Stimulated activated naive CD8-positive, alpha-beta T cell treated with anti-CD3 and anti-CD28 coated beads, Interleukin-15, amount 100 ng/mL, for 72 hours (primary cell): ENCODE measurements around the gene ATG4A.

ENCODE experiments used
- ATAC-seq: fragments of 150-1000 bp; cut with Tn5 transposase; 2 replicates; pipeline ENCODE4 v1.10.0; 2021; ENCODE audit warnings: mild to moderate bottlenecking, moderate library complexity
- DNase-seq, 2 donors: peaks; one replicate each; pipeline ENCODE4 v3.0.0; 2021 to 2022
- H3K27ac Mint-ChIP-seq, 2 donors: one replicate each; pipeline ENCODE4 v1.8.0; 2022; ENCODE audit warnings: mild to moderate bottlenecking in 2 of 2, mixed read lengths in 2 of 2, moderate library complexity in 2 of 2
- H3K27me3 Mint-ChIP-seq: one replicate; pipeline ENCODE4 v1.8.0; 2022; ENCODE audit warnings: mixed read lengths
- H3K4me1 Mint-ChIP-seq: one replicate; pipeline ENCODE4 v1.8.0; 2022; ENCODE audit warnings: mild to moderate bottlenecking, mixed read lengths
- H3K4me3 Mint-ChIP-seq, 2 donors: one replicate each; pipeline ENCODE4 v1.8.0; 2022; ENCODE audit warnings: mild to moderate bottlenecking in 2 of 2, mixed read lengths in 2 of 2, moderate library complexity in 1 of 2
- H3K9me3 Mint-ChIP-seq, 2 donors: one replicate each; pipeline ENCODE4 v1.8.0; 2022; ENCODE audit warnings: mixed read lengths in 2 of 2

The ATG4A gene

GRCh38 chrX:108090491-108091263 is 901 bp upstream of the ATG4A start:
- Mint-ChIP-seq H3K4me3 (no peak overlapping the region), H3K27ac (no peak overlapping the region), H3K4me1 (peaks cover 10% of the 10 kb centered on the region), H3K27me3 (no peaks in the 10 kb centered on the region), H3K9me3 (no peaks in the 10 kb centered on the region)
- ATAC-seq: no peak
- peak in 1 of 2 donors; percentile 1 for DNase-seq

DNA sequence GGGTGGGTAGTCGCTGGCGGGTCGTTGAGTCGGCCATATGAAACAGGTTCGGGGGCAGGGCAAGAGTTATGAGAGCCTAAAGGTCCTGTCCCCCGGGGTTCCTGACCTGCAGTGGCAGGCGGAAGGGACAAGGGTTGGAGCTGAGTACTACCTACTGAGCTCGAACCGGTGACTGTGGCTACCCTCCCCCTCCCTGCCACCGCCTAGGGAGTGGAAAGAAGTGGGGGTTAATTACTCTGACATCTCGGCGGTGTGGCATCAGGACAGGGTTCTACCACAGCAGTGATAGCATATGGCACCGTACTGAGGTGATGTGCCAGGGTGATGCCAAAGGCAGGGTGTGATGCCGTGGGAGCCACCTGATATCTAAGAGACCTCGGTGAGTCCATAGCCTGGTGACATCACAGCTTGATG is 307 bp downstream of the ATG4A start:
- Mint-ChIP-seq H3K4me3 (no peak overlapping the region), H3K9me3 (no peaks in the 10 kb centered on the region), H3K27me3 (no peaks in the 10 kb centered on the region), H3K27ac (no peak overlapping the region), H3K4me1 (peaks cover 10% of the 10 kb centered on the region)
- DNase-seq: no peak
- peak; percentile 54 for ATAC-seq

GRCh38 chrX:108097380-108097779 is 5.8 kb downstream of the ATG4A start:
- Mint-ChIP-seq H3K4me1 (peaks cover 10% of the 10 kb centered on the region), H3K4me3 (no peak overlapping the region), H3K9me3 (no peaks in the 10 kb centered on the region), H3K27ac (no peak overlapping the region), H3K27me3 (no peaks in the 10 kb centered on the region)
- ATAC-seq: no peak
- DNase-seq: no peak

DNA sequence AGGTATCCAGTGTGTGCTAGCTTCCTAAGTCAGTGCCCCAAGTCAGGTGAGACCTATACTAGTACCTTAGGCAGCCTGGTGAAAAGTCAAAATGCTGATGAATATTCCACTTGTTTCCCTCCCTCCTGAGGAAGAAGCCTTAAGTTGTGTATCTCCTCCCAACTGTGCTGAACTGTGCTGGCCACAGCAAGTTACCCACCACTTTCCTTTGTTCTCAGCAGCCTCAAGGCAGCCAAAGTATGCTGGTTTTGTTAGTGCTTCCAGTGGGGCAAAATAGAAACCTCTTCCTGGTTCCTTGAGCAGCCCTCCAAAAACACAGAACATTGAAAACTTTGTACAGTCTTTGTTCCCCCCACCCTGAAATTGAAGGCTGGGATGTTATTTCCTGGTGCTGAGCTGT is 13.9 kb downstream of the ATG4A start:
- Mint-ChIP-seq H3K27ac (no peak overlapping the region), H3K27me3 (no peaks in the 10 kb centered on the region), H3K4me3 (no peak overlapping the region), H3K4me1 (peaks cover 5% of the 10 kb centered on the region), H3K9me3 (peaks cover 0 to 5% of the 10 kb centered on the region in 2 donors)
- DNase-seq: no peak
- no peak for ATAC-seq

- Mint-ChIP-seq H3K27ac (no peak overlapping the region), H3K27me3 (no peaks in the 10 kb centered on the region), H3K9me3 (no peaks in the 10 kb centered on the region), H3K4me3 (no peak overlapping the region), H3K4me1 (no peaks in the 10 kb centered on the region)
- ATAC-seq (no peak), DNase-seq (no peak)
Measured at GRCh38 chrX:108114541-108114940, 23.0 kb downstream of the ATG4A start.

- ATAC-seq: no peak
- no peak overlapping the region for H3K27ac Mint-ChIP-seq
- DNase-seq: no peak
- no peak overlapping the region for H3K4me3 Mint-ChIP-seq
- no peaks in the 10 kb centered on the region for H3K9me3 Mint-ChIP-seq
- no peaks in the 10 kb centered on the region for H3K27me3 Mint-ChIP-seq
- no peaks in the 10 kb centered on the region for H3K4me1 Mint-ChIP-seq
Measured at GRCh38 chrX:108117988-108118387, 26.4 kb downstream of the ATG4A start.

GRCh38 chrX:108121291-108121690 is 29.7 kb downstream of the ATG4A start:
- no peaks in the 10 kb centered on the region for H3K4me1 Mint-ChIP-seq
- H3K27ac Mint-ChIP-seq: peak overlapping the region in 1 of 2 donors; percentile 27
- no peaks in the 10 kb centered on the region for H3K27me3 Mint-ChIP-seq
- DNase-seq (no peak), ATAC-seq (no peak)
- no peaks in the 10 kb centered on the region for H3K9me3 Mint-ChIP-seq
- no peak overlapping the region for H3K4me3 Mint-ChIP-seq

DNA sequence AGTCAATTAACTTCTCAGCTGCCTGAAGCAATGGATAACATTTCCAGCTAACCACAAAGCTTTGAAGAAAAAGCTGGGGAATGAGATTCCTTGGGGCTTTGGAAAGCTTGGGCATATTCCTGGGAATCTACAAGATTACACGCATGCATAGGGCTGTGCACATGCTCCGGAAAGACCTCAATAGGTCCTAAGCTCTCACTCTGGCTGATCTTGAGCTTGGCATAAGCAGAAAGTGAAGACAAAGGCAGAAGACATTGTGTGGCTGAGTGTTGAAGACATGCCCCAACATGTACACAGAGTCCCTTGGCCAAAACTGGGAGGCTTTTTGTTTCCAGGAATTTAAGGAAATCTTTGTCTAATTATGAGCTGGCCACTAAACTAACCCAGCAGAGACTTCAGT is 31.2 kb downstream of the ATG4A start:
- no peaks in the 10 kb centered on the region for H3K4me1 Mint-ChIP-seq
- ATAC-seq (no peak), DNase-seq (no peak)
- no peak overlapping the region for H3K4me3 Mint-ChIP-seq
- no peaks in the 10 kb centered on the region for H3K27me3 Mint-ChIP-seq
- no peak overlapping the region for H3K27ac Mint-ChIP-seq
- no peaks in the 10 kb centered on the region for H3K9me3 Mint-ChIP-seq

DNA sequence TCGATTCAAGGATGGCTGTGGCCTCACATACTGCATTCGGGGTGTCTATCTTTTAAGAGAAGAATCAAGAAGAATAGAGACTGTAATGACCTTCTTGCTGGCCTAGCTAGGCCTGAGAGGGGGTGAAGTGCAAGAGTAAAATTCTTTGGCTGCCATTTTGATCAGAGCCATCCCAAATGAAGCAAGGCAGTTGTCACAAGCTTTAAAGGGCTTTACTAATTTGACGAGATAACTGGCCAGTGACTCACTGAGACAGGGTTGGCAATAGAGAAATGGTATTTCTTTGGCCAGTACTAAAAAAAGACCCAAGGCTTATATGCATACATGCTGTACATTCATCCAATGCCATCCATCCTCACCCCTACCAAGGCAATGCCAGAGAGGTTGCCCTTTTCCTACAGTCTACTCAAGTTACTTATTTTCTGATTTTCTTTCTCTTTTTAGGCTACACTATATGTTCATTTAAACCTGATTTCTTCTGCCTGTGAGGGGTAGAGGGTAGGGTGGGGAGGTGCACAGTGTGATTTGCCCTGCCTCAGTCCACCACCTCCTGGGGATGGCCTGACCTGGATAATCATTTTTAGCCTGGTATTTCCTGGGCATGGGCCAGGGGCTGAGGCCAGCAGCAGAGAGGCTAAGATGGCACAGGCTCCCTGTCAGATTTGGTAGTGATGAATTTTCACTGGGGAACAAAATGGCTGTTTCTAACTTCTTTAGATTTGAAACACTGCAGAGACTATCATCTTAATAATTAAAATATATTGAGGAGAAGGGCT is 32.2 kb downstream of the ATG4A start:
- no peak overlapping the region for H3K4me3 Mint-ChIP-seq
- peak overlapping the region in 1 of 2 donors; percentile 57 for H3K27ac Mint-ChIP-seq
- ATAC-seq (no peak), DNase-seq (no peak)
- H3K27me3 Mint-ChIP-seq: no peaks in the 10 kb centered on the region
- no peaks in the 10 kb centered on the region for H3K4me1 Mint-ChIP-seq
- no peaks in the 10 kb centered on the region for H3K9me3 Mint-ChIP-seq

GRCh38 chrX:108126661-108127060 is 35.1 kb downstream of the ATG4A start:
- H3K27me3 Mint-ChIP-seq: no peaks in the 10 kb centered on the region
- no peak for DNase-seq

DNA sequence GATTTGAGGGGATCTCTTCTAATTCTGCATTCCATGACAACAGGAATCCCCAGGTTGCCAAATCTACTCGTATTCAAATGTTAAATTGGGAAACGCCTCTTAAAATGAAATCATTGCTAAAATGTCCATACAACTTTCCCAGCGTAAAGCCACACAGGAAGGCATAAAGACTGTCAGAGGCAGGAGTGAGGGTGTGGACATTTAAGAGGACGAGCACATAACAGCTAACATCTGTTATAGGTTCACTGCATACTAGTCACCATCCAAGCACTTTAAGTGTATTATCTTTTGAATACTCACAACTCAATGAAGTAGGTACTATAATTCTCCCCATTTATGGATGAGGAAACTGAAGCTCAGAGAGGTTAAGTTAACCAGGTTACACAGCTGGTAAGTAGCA is 35.6 kb downstream of the ATG4A start:
- Mint-ChIP-seq H3K27ac (no peak overlapping the region), H3K4me3 (no peak overlapping the region), H3K27me3 (no peaks in the 10 kb centered on the region), H3K9me3 (no peaks in the 10 kb centered on the region), H3K4me1 (no peaks in the 10 kb centered on the region)
- DNase-seq: no peak
- no peak for ATAC-seq

More at GRCh38 chrX:108126661-108127060, 35.1 kb downstream of the ATG4A start:
- Mint-ChIP-seq H3K27ac (no peak overlapping the region), H3K4me3 (no peak overlapping the region), H3K9me3 (no peaks in the 10 kb centered on the region), H3K4me1 (no peaks in the 10 kb centered on the region)
- no peak for ATAC-seq

GRCh38 chrX:108130889-108131288 is 39.3 kb downstream of the ATG4A start:
- ATAC-seq: no peak
- no peak overlapping the region for H3K4me3 Mint-ChIP-seq
- no peaks in the 10 kb centered on the region for H3K27me3 Mint-ChIP-seq
- no peaks in the 10 kb centered on the region for H3K4me1 Mint-ChIP-seq
- H3K27ac Mint-ChIP-seq: no peak overlapping the region
- no peak for DNase-seq
- H3K9me3 Mint-ChIP-seq: no peaks in the 10 kb centered on the region

DNA sequence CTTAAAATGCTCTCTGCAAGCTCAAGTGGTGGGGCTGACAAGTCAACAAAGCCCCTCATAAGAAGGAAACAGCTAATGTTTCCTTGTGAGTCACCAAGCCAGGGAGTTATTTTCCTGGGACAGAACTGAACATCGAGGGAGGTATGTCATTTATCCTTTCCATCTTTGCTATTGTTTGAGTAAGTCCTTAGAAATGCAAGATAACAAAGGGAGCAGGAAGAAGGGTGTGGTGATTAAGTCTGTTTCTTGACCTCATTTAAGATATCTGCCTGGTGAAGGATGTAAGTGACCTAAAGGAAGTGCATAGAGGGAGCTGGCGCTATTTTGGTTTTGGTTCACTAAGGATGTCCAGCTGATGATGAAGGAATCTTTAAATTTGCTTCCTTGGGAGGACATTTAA is 39.9 kb downstream of the ATG4A start:
- H3K9me3 Mint-ChIP-seq: no peaks in the 10 kb centered on the region
- H3K27ac Mint-ChIP-seq: no peak overlapping the region
- no peak overlapping the region for H3K4me3 Mint-ChIP-seq
- DNase-seq (no peak), ATAC-seq (no peak)
- H3K4me1 Mint-ChIP-seq: no peaks in the 10 kb centered on the region
- no peaks in the 10 kb centered on the region for H3K27me3 Mint-ChIP-seq

DNA sequence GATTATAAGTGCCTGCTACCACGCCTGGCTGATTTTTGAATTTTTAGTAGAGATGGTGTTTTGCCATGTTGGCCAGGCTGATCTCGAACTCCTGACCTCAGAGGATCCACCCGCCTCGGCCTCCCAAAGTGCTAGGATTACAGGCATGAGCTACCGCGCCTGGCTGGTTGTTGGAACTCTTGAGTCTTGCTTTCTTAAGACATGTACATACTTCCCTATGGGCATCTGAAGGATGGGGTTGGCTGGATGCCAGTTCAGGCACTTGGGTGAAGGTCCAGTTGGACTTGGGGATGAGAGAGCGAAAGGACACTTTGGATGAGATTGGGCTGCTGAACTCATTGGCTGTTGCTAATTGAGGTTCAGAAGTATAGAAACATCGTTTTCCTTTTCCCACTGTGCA is 40.5 kb downstream of the ATG4A start:
- DNase-seq (no peak), ATAC-seq (no peak)
- Mint-ChIP-seq H3K9me3 (no peaks in the 10 kb centered on the region), H3K27ac (no peak overlapping the region), H3K4me3 (no peak overlapping the region), H3K27me3 (no peaks in the 10 kb centered on the region), H3K4me1 (no peaks in the 10 kb centered on the region)

GRCh38 chrX:108132876-108133275 is 41.3 kb downstream of the ATG4A start:
- Mint-ChIP-seq H3K27me3 (no peaks in the 10 kb centered on the region), H3K4me3 (no peak overlapping the region), H3K9me3 (no peaks in the 10 kb centered on the region), H3K4me1 (no peaks in the 10 kb centered on the region), H3K27ac (no peak overlapping the region)
- ATAC-seq (no peak), DNase-seq (no peak)

- Mint-ChIP-seq H3K27ac (no peak overlapping the region), H3K4me3 (no peak overlapping the region), H3K4me1 (no peaks in the 10 kb centered on the region), H3K9me3 (no peaks in the 10 kb centered on the region), H3K27me3 (no peaks in the 10 kb centered on the region)
- DNase-seq: no peak
- ATAC-seq: no peak
Measured at GRCh38 chrX:108134724-108135123, 43.1 kb downstream of the ATG4A start.
